CD14-positive monocyte (primary cell): ENCODE results near the gene TPGS1. TPM values are rescaled to one million over a fixed set of nuclear protein-coding genes. Genes with fewer than 3 reads are reported as not detected.

Experiments used
- DNase-seq, 3 donors: peaks; one replicate each; pipeline ENCODE4 v3.0.0-alpha.2; 2011 to 2022
- H2AFZ ChIP-seq: 2 replicates; pipeline ENCODE4 v1.6.0; 2012; ENCODE audit warnings: mild to moderate bottlenecking, low read depth, low read length, inconsistent platforms; ENCODE audit not compliant: insufficient read depth, poor library complexity, severe bottlenecking
- H3K27ac ChIP-seq, 2 donors: 1 replicate in 1 of 2; 2 replicates in 1 of 2; pipeline ENCODE4 v1.5.1; 2012 to 2013; ENCODE audit warnings: low read length in 2 of 2, control low read depth in 1 of 2, inconsistent platforms in 1 of 2, low read depth in 1 of 2, mild to moderate bottlenecking in 1 of 2
- H3K27me3 ChIP-seq, 2 donors: one replicate each; pipeline versions ENCODE4 v1.6.0 to v1.6.1; 2011 to 2013; ENCODE audit warnings: low read length in 2 of 2; ENCODE audit not compliant: control insufficient read depth in 2 of 2, insufficient read depth in 2 of 2
- H3K36me3 ChIP-seq, 2 donors: replicated peaks in 1 of 2; 1 replicate in 1 of 2; 2 replicates in 1 of 2; pipeline versions ENCODE4 v1.5.1 to v1.6.1; 2012 to 2013; ENCODE audit warnings: low read length in 2 of 2, control low read depth in 1 of 2, inconsistent platforms in 1 of 2, mild to moderate bottlenecking in 1 of 2; ENCODE audit not compliant: insufficient read depth in 2 of 2, control insufficient read depth in 1 of 2
- H3K4me1 ChIP-seq, 2 donors: 1 replicate in 1 of 2; 2 replicates in 1 of 2; pipeline versions ENCODE4 v1.5.1 to v1.6.1; 2012 to 2013; ENCODE audit warnings: low read length in 2 of 2, control low read depth in 1 of 2, inconsistent platforms in 1 of 2, mild to moderate bottlenecking in 1 of 2, moderate library complexity in 1 of 2; ENCODE audit not compliant: insufficient read depth in 2 of 2, control insufficient read depth in 1 of 2
- H3K4me2 ChIP-seq: replicated peaks from 2 replicates; pipeline ENCODE3; 2012; ENCODE audit warnings: low read length, moderate library complexity, mild to moderate bottlenecking; ENCODE audit not compliant: poor library complexity, severe bottlenecking; ENCODE audit errors: extremely low read depth
- H3K4me3 ChIP-seq, 3 experiments: fragments of 200-600 bp in 1 of 3; sonication (generic) in 1 of 3; replicated peaks in 1 of 3; 1 replicate in 2 of 3; 2 replicates in 1 of 3; pipeline ENCODE4 v1.5.1; 2011 to 2013; ENCODE audit warnings: low read length in 3 of 3, mild to moderate bottlenecking in 3 of 3, control low read depth in 2 of 3, low read depth in 2 of 3, inconsistent platforms in 1 of 3, moderate library complexity in 1 of 3
- H3K79me2 ChIP-seq: 2 replicates; pipeline ENCODE4 v1.6.0; 2012; ENCODE audit warnings: mild to moderate bottlenecking, control low read depth, inconsistent platforms, low read length, moderate library complexity; ENCODE audit not compliant: insufficient read depth
- H3K9ac ChIP-seq: 2 replicates; pipeline ENCODE4 v1.6.0; 2017; ENCODE audit warnings: low read length, mild to moderate bottlenecking; ENCODE audit not compliant: insufficient read depth, poor library complexity, severe bottlenecking
- H3K9me3 ChIP-seq, 2 donors: replicated peaks in 1 of 2; 1 replicate in 1 of 2; 2 replicates in 1 of 2; pipeline versions ENCODE4 v1.5.1 to v1.6.1; 2012 to 2013; ENCODE audit warnings: low read length in 2 of 2, control low read depth in 1 of 2; ENCODE audit not compliant: control insufficient read depth in 1 of 2, insufficient read depth in 1 of 2
- H4K20me1 ChIP-seq: 2 replicates; pipeline ENCODE4 v1.6.0; 2012; ENCODE audit warnings: mild to moderate bottlenecking, low read length, control low read depth, moderate library complexity; ENCODE audit not compliant: insufficient read depth
- H3K27ac Mint-ChIP-seq, 7 donors: one replicate each; pipeline ENCODE4 v1.8.0; 2020; ENCODE audit warnings: mild to moderate bottlenecking in 7 of 7, mixed read lengths in 7 of 7, moderate library complexity in 6 of 7, inconsistent platforms in 2 of 7
- H3K27me3 Mint-ChIP-seq, 3 donors: one replicate each; pipeline ENCODE4 v1.8.0; 2021 to 2022; ENCODE audit warnings: low read depth in 3 of 3, mild to moderate bottlenecking in 3 of 3, mixed read lengths in 3 of 3, moderate library complexity in 3 of 3, inconsistent platforms in 1 of 3
- H3K36me3 Mint-ChIP-seq, 2 donors: one replicate each; pipeline ENCODE4 v1.8.0; 2020; ENCODE audit warnings: mixed read lengths in 2 of 2, inconsistent platforms in 1 of 2, mild to moderate bottlenecking in 1 of 2
- H3K4me1 Mint-ChIP-seq: one replicate; pipeline ENCODE4 v1.8.0; 2020; ENCODE audit warnings: mild to moderate bottlenecking, mixed read lengths
- H3K4me3 Mint-ChIP-seq, 2 donors: one replicate each; pipeline ENCODE4 v1.8.0; 2020; ENCODE audit warnings: mild to moderate bottlenecking in 2 of 2, mixed read lengths in 2 of 2, moderate library complexity in 1 of 2
- H3K9me3 Mint-ChIP-seq, 7 donors: one replicate each; pipeline ENCODE4 v1.8.0; 2020 to 2022; ENCODE audit warnings: mixed read lengths in 7 of 7, mild to moderate bottlenecking in 6 of 7, moderate library complexity in 6 of 7, inconsistent platforms in 2 of 7
- WGBS: methylation state at CpG from one replicate; pipeline ENCODE4 v1.1.5; 2013; ENCODE audit warnings: missing lambda C conversion rate; ENCODE audit not compliant: insufficient coverage; 5-methylcytosine and 5-hydroxymethylcytosine counted together
- intact Hi-C, 2 donors: fragments of 100-400 bp; cut with micrococcal nuclease; formaldehyde crosslinking; loops; one replicate each; pipeline versions ENCODE4 v1.15.0 to v1.15.1; 2023
- polyA plus RNA-seq, 3 donors: library from polyadenylated mRNA; depleted of rRNA in 1 of 3; unstranded in 2 of 3; stranded (reverse) in 1 of 3; fragments of 300-500 nt in 2 of 3; fragments of >200 nt in 1 of 3; fragmentation: Illumina TruSeq in 2 of 3; gene quantifications; 1 replicate in 2 of 3; 2 replicates in 1 of 3; pipeline ENCODE4 v1.2.3, GENCODE V29; 2012 to 2021
- TF ChIP-seq, protein P1 (sequence below): fragments of 200-600 bp; IDR thresholded peaks from one replicate; pipeline ENCODE4 v1.8.0; 2022; ENCODE audit warnings: antibody characterized with exemption, mild to moderate bottlenecking

Gene TPGS1
- polyA plus RNA-seq, 3 donors: 9.2 to 48.1 (median 14.2) TPM

DNA sequence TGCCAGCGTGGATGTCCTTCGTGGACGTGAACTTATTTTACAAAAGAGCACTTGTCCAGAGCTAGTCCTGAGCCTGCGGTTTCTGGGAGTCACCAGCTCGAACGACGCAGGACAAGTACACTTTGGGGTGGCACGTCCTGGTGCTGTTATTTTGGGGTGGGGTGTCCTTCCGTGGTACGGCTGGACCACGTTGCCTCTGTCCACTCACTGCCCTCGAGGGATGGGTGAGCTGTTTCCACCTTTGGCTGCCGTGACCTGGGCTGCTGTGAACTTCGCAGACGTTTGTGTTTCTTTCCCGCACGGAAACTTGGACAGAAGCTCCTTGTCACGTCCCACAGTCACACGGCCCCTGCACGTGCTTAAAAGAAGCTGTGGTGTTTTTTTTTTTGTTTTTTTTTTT lies 47.5 kb downstream of the TPGS1 start:
- H3K4me3 Mint-ChIP-seq: no peak overlapping the region
- no peaks in the 10 kb centered on the region for H3K27me3 ChIP-seq

DNA sequence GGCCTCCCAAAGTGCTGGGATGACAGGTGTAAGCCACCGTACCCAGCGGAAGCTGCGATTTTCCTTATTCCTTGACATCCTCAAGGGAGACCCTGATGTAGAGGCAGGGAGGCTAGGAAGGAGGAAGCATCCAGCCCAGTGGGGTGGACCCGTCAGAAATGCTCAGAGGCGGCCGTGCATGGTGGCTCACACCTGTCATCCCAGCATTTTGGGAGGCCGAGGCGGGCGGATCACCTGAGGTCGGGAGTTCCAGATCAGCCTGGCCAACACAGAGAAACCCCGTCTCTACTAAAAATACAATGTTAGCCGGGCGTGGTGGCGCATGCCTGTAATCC lies 48.1 kb downstream of the TPGS1 start:
- no peak overlapping the region for H3K4me3 ChIP-seq
- H2AFZ ChIP-seq: no peak overlapping the region
- H3K9ac ChIP-seq: no peak overlapping the region
- no peak for DNase-seq
- Mint-ChIP-seq H3K4me1 (peaks cover 39% of the 10 kb centered on the region), H3K4me3 (no peak overlapping the region), H3K27me3 (peaks cover 0 to 3% (median 2%) of the 10 kb centered on the region in 3 donors), H3K36me3 (peaks cover 0 to 3% of the 10 kb centered on the region in 2 donors), H3K27ac (peak overlapping the region; percentile 72 to 90 (median 86)), H3K9me3 (peaks cover 0 to 2% (median 0%) of the 10 kb centered on the region in 7 donors)
- H3K27ac ChIP-seq: peak overlapping the region; percentile 59 to 65
- H3K4me2 ChIP-seq: no peak overlapping the region
- intact Hi-C loops: no loop called here
- peaks cover 23 to 39% of the 10 kb centered on the region in 2 donors for H3K4me1 ChIP-seq
- H3K36me3 ChIP-seq: no peaks in the 10 kb centered on the region
- TF ChIP-seq, protein P1, sequence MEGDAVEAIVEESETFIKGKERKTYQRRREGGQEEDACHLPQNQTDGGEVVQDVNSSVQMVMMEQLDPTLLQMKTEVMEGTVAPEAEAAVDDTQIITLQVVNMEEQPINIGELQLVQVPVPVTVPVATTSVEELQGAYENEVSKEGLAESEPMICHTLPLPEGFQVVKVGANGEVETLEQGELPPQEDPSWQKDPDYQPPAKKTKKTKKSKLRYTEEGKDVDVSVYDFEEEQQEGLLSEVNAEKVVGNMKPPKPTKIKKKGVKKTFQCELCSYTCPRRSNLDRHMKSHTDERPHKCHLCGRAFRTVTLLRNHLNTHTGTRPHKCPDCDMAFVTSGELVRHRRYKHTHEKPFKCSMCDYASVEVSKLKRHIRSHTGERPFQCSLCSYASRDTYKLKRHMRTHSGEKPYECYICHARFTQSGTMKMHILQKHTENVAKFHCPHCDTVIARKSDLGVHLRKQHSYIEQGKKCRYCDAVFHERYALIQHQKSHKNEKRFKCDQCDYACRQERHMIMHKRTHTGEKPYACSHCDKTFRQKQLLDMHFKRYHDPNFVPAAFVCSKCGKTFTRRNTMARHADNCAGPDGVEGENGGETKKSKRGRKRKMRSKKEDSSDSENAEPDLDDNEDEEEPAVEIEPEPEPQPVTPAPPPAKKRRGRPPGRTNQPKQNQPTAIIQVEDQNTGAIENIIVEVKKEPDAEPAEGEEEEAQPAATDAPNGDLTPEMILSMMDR: no peak
- H4K20me1 ChIP-seq: no peaks in the 10 kb centered on the region
- H3K79me2 ChIP-seq: no peaks in the 10 kb centered on the region
- H3K27me3 ChIP-seq: no peaks in the 10 kb centered on the region
- no CpG with 5 or more reads among the region's 14 CpGs for WGBS
- H3K9me3 ChIP-seq: no peaks in the 10 kb centered on the region

More for the DNA sequence above, 47.5 kb downstream of the TPGS1 start:
- Histone ChIP-seq H3K9me3 (no peaks in the 10 kb centered on the region), H3K4me2 (no peak overlapping the region), H3K36me3 (no peaks in the 10 kb centered on the region), H4K20me1 (no peaks in the 10 kb centered on the region), H3K4me3 (no peak overlapping the region), H3K9ac (no peak overlapping the region), H3K27ac (no peak overlapping the region), H3K79me2 (no peaks in the 10 kb centered on the region), H3K4me1 (peaks cover 21 to 33% of the 10 kb centered on the region in 2 donors), H2AFZ (no peak overlapping the region)
- intact Hi-C loops: no loop called here
- 89% methylated on average over 13 of the region's 20 CpGs for WGBS
- peak overlapping the region in 2 of 7 donors; percentile 57 to 86 for H3K27ac Mint-ChIP-seq
- peaks cover 0 to 2% (median 0%) of the 10 kb centered on the region in 7 donors for H3K9me3 Mint-ChIP-seq
- no peak for DNase-seq
- H3K36me3 Mint-ChIP-seq: peaks cover 0 to 3% of the 10 kb centered on the region in 2 donors
- peaks cover 0 to 3% (median 2%) of the 10 kb centered on the region in 3 donors for H3K27me3 Mint-ChIP-seq
- peaks cover 33% of the 10 kb centered on the region for H3K4me1 Mint-ChIP-seq
- TF ChIP-seq, protein P1: no peak
